RWPE1 (cell line): Measurements from ENCODE around the gene MXD1.

Experiments
- CTCF ChIA-PET: fragments of 350-600 bp; sonication (Branson Sonifier 250); formaldehyde crosslinking; extraction: SDS; loops from one replicate; lab custom pipeline; 2021; lab: Yijun Ruan, JAX
- POLR2A ChIA-PET: fragments of 400-600 bp; formaldehyde crosslinking; extraction: SDS; loops from one replicate; lab custom pipeline; 2020; ENCODE audit warnings: antibody characterized with exemption; ENCODE audit not compliant: low non-redundant PET; lab: Yijun Ruan, JAX
- DNase-seq: peaks from one replicate; pipeline ENCODE4 v3.0.0; 2012; ENCODE audit warnings: low spot score
- H3K27ac ChIP-seq: fragments of 450-650 bp; 2 replicates; pipeline ENCODE4 v1.5.1; 2017
- TF ChIP-seq, protein P1 (sequence below): fragments of 450-650 bp; conservative IDR thresholded peaks from 2 replicates; pipeline ENCODE4 v1.5.1; 2017; ENCODE audit warnings: low read depth, mild to moderate bottlenecking

The MXD1 gene

GRCh38 chr2:69966496-69966895 is 51.6 kb downstream of the MXD1 start:
- ChIA-PET CTCF (no interaction called here), POLR2A (no interaction called here)
- no peak for DNase-seq
- TF ChIP-seq, protein P1, sequence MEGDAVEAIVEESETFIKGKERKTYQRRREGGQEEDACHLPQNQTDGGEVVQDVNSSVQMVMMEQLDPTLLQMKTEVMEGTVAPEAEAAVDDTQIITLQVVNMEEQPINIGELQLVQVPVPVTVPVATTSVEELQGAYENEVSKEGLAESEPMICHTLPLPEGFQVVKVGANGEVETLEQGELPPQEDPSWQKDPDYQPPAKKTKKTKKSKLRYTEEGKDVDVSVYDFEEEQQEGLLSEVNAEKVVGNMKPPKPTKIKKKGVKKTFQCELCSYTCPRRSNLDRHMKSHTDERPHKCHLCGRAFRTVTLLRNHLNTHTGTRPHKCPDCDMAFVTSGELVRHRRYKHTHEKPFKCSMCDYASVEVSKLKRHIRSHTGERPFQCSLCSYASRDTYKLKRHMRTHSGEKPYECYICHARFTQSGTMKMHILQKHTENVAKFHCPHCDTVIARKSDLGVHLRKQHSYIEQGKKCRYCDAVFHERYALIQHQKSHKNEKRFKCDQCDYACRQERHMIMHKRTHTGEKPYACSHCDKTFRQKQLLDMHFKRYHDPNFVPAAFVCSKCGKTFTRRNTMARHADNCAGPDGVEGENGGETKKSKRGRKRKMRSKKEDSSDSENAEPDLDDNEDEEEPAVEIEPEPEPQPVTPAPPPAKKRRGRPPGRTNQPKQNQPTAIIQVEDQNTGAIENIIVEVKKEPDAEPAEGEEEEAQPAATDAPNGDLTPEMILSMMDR = no peak
- no peak overlapping the region for H3K27ac ChIP-seq

DNA sequence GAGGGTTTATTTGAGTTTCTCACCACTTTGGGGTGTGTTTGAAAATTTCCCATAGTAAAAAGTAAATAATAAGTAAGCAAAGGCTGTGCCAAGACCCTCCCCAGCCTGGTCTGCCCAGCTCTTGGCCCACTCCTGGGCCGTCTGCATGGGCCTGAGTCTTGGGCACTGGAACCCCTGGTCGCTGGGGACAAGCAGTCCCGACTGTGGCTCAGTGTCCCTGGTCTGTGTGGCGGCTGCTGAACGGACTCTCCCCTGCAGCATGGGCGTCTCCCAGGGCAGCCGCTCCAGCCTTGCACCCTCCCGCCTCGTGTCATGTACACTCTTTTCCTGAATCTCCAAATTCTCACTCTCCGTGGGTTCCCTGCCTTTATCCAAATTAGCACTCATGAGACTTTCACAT is 53.7 kb downstream of the MXD1 start:
- TF ChIP-seq, protein P1 = no peak
- ChIA-PET POLR2A (no interaction called here), CTCF (no interaction called here)
- DNase-seq = no peak
- no peak overlapping the region for H3K27ac ChIP-seq

- POLR2A ChIA-PET = no interaction called here
- TF ChIP-seq, protein P1 = no peak
These were observed 54.4 kb downstream of the MXD1 start for GRCh38 chr2:69969126-69969983.

GRCh38 chr2:69969991-69970390 is 55.1 kb downstream of the MXD1 start:
- no peak for DNase-seq
- no peak overlapping the region for H3K27ac ChIP-seq
- ChIA-PET CTCF (no interaction called here), POLR2A (no interaction called here)
- TF ChIP-seq, protein P1 = no peak

More at GRCh38 chr2:69969126-69969983, 54.4 kb downstream of the MXD1 start:
- CTCF ChIA-PET = no interaction called here
- DNase-seq = no peak
- no peak overlapping the region for H3K27ac ChIP-seq

- CTCF ChIA-PET = interaction anchor here (0.5 kb wide), 1 partner anchor 15 kb away, joined by 3 read pairs; no protein-coding TSS in a partner anchor
- POLR2A ChIA-PET = no interaction called here
These were observed 57.9 kb downstream of the MXD1 start for GRCh38 chr2:69972822-69973221.

DNA sequence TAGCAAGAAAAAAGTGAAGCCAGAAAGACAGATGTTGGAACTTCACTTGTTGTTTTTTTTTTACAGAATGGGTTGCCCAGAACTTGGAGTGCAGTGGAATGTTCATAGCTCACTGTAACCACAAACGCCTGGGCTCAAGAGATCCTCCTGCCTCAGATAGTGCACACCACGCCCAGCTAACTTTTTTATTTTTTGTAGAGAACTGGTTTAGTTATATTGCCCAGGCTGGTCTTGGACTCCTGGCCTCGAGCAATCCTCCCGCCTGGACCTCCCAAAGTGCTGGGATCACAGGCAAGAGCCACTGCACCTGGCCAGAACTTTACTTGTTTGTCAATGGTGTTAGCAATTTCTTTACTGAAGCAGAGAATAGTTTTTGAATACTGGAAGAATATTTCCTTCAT is 58.4 kb downstream of the MXD1 start:
- H3K27ac ChIP-seq = no peak overlapping the region
- ChIA-PET POLR2A (no interaction called here), CTCF (no interaction called here)
- TF ChIP-seq, protein P1 = no peak
- DNase-seq = no peak

More at GRCh38 chr2:69972822-69973221, 57.9 kb downstream of the MXD1 start:
- no peak for DNase-seq
- no peak overlapping the region for H3K27ac ChIP-seq
- TF ChIP-seq, protein P1 = no peak
